H9 (cell line): ENCODE measurements around the gene CACNA1G. TPM values are rescaled to one million over a fixed set of nuclear protein-coding genes. Genes with fewer than 3 reads are reported as not detected.

Source experiments
- DNase-seq: peaks from one replicate; pipeline ENCODE4 v3.0.0-alpha.2; 2017
- H2AFZ ChIP-seq: one replicate; pipeline ENCODE4 v1.6.1; 2013; ENCODE audit warnings: mild to moderate bottlenecking, low read length, control low read depth, moderate library complexity
- H2AK5ac ChIP-seq: 2 replicates; pipeline ENCODE4 v1.6.1; 2013; ENCODE audit warnings: low read length, control low read depth, mixed read lengths; ENCODE audit not compliant: insufficient read length
- H2BK120ac ChIP-seq: one replicate; pipeline ENCODE4 v1.6.1; 2013; ENCODE audit warnings: low read depth, mild to moderate bottlenecking, low read length, control low read depth, inconsistent platforms; ENCODE audit not compliant: poor library complexity, severe bottlenecking
- H2BK12ac ChIP-seq: 2 replicates; pipeline ENCODE4 v1.6.1; 2013; ENCODE audit warnings: low read length, control low read depth, mixed read lengths, low read depth; ENCODE audit not compliant: insufficient read length
- H2BK15ac ChIP-seq: 2 replicates; pipeline ENCODE4 v1.6.1; 2013; ENCODE audit warnings: low read depth, low read length, control low read depth
- H2BK20ac ChIP-seq: one replicate; pipeline ENCODE4 v1.6.1; 2013; ENCODE audit warnings: low read depth, mild to moderate bottlenecking, low read length, control low read depth, inconsistent platforms; ENCODE audit not compliant: poor library complexity, severe bottlenecking
- H2BK5ac ChIP-seq: 2 replicates; pipeline ENCODE4 v1.6.1; 2013; ENCODE audit warnings: low read length, control low read depth, mixed read lengths; ENCODE audit not compliant: insufficient read length
- H3K14ac ChIP-seq: 2 replicates; pipeline ENCODE4 v1.6.1; 2013; ENCODE audit warnings: low read length, control low read depth; ENCODE audit not compliant: insufficient read depth
- H3K18ac ChIP-seq: 2 replicates; pipeline ENCODE4 v1.6.1; 2013; ENCODE audit warnings: low read depth, mild to moderate bottlenecking, mixed read lengths, low read length, control low read depth; ENCODE audit not compliant: insufficient read length
- H3K23ac ChIP-seq: 2 replicates; pipeline ENCODE4 v1.6.1; 2013; ENCODE audit warnings: low read length, control low read depth, mixed read lengths, low read depth; ENCODE audit not compliant: insufficient read length
- H3K23me2 ChIP-seq: 2 replicates; pipeline ENCODE4 v1.6.1; 2013; ENCODE audit warnings: low read depth, mild to moderate bottlenecking, mixed read lengths, low read length, control low read depth; ENCODE audit not compliant: insufficient read length, poor library complexity, severe bottlenecking
- H3K27ac ChIP-seq: 2 replicates; pipeline ENCODE4 v1.5.1; 2013; ENCODE audit warnings: low read length, control low read depth, mixed read lengths, low read depth; ENCODE audit not compliant: insufficient read length
- H3K27me3 ChIP-seq: 2 replicates; pipeline ENCODE4 v1.6.1; 2013; ENCODE audit warnings: low read length, control low read depth, inconsistent platforms; ENCODE audit not compliant: insufficient read depth
- H3K4ac ChIP-seq: 2 replicates; pipeline ENCODE4 v1.6.1; 2013; ENCODE audit warnings: low read depth, mild to moderate bottlenecking, control low read depth, inconsistent platforms, low read length, moderate library complexity
- H3K4me1 ChIP-seq: 2 replicates; pipeline ENCODE4 v1.6.1; 2013; ENCODE audit warnings: low read length, control low read depth, inconsistent platforms; ENCODE audit not compliant: insufficient read depth
- H3K4me2 ChIP-seq: 2 replicates; pipeline ENCODE4 v1.6.1; 2013; ENCODE audit warnings: low read length, control low read depth, mixed read lengths; ENCODE audit not compliant: insufficient read length, insufficient read depth
- H3K56ac ChIP-seq: 2 replicates; pipeline ENCODE4 v1.6.1; 2013; ENCODE audit warnings: low read depth, mild to moderate bottlenecking, mixed read lengths, low read length, control low read depth; ENCODE audit not compliant: insufficient read length
- H3K79me1 ChIP-seq: 2 replicates; pipeline ENCODE4 v1.6.1; 2013; ENCODE audit warnings: low read depth, mild to moderate bottlenecking, moderate library complexity, low read length, control low read depth, inconsistent platforms; ENCODE audit not compliant: insufficient read depth, poor library complexity, severe bottlenecking
- H3K79me2 ChIP-seq: 2 replicates; pipeline ENCODE4 v1.6.1; 2013; ENCODE audit warnings: low read length, control low read depth, inconsistent platforms; ENCODE audit not compliant: insufficient read depth
- H3K9ac ChIP-seq: 2 replicates; pipeline ENCODE4 v1.6.1; 2013; ENCODE audit warnings: low read length, control low read depth, mixed read lengths; ENCODE audit not compliant: insufficient read length; ENCODE audit errors: extremely low read depth
- H3K9me3 ChIP-seq: one replicate; pipeline ENCODE4 v1.6.1; 2013; ENCODE audit warnings: low read depth, low read length, inconsistent platforms; ENCODE audit not compliant: control insufficient read depth
- H3T11ph ChIP-seq: one replicate; pipeline ENCODE4 v1.6.1; 2013; ENCODE audit warnings: mild to moderate bottlenecking, low read length, control low read depth, inconsistent platforms
- H4K20me1 ChIP-seq: one replicate; pipeline ENCODE4 v1.6.1; 2013; ENCODE audit not compliant: control insufficient read depth, insufficient read length, insufficient read depth
- H4K5ac ChIP-seq: 2 replicates; pipeline ENCODE4 v1.6.1; 2013; ENCODE audit warnings: low read depth, mild to moderate bottlenecking, mixed read lengths, low read length, control low read depth; ENCODE audit not compliant: insufficient read length
- H4K8ac ChIP-seq: replicated peaks from 2 replicates; pipeline ENCODE4 v1.6.1; 2013; ENCODE audit warnings: low read length, control low read depth, mixed read lengths, low read depth; ENCODE audit not compliant: insufficient read length
- H4K91ac ChIP-seq: 2 replicates; pipeline ENCODE4 v1.6.1; 2013; ENCODE audit warnings: low read depth, mild to moderate bottlenecking, moderate library complexity, mixed read lengths, low read length, control low read depth; ENCODE audit not compliant: insufficient read length
- H3K27ac Mint-ChIP-seq, 3 experiments: 2 replicates in 2 of 3; 3 replicates in 1 of 3; pipeline ENCODE4 v1.8.0; 2020 to 2021; ENCODE audit warnings: mixed read lengths in 3 of 3, mild to moderate bottlenecking in 1 of 3, moderate library complexity in 1 of 3
- H3K27me3 Mint-ChIP-seq: 2 replicates; pipeline ENCODE4 v1.8.0; 2021; ENCODE audit warnings: low read depth, mild to moderate bottlenecking, moderate library complexity, mixed read lengths
- H3K36me3 Mint-ChIP-seq, 3 experiments: 2 replicates in 2 of 3; 3 replicates in 1 of 3; pipeline ENCODE4 v1.8.0; 2020 to 2021; ENCODE audit warnings: low read depth in 3 of 3, mixed read lengths in 3 of 3; ENCODE audit not compliant: insufficient read depth in 1 of 3
- H3K4me1 Mint-ChIP-seq, 2 experiments: 2 replicates each; pipeline ENCODE4 v1.8.0; 2020; ENCODE audit warnings: mixed read lengths in 2 of 2
- H3K4me3 Mint-ChIP-seq, 2 experiments: 2 replicates in 1 of 2; 3 replicates in 1 of 2; pipeline ENCODE4 v1.8.0; 2020 to 2021; ENCODE audit warnings: mild to moderate bottlenecking in 2 of 2, mixed read lengths in 2 of 2, moderate library complexity in 1 of 2
- H3K9me3 Mint-ChIP-seq, 2 experiments: 2 replicates in 1 of 2; 3 replicates in 1 of 2; pipeline ENCODE4 v1.8.0; 2020; ENCODE audit warnings: mild to moderate bottlenecking in 2 of 2, mixed read lengths in 2 of 2, moderate library complexity in 1 of 2
- CTCF ChIP-seq: fragments of 200-600 bp; sonication (generic); conservative IDR thresholded peaks from 3 replicates; pipeline ENCODE4 v1.8.0; 2021; ENCODE audit warnings: antibody characterized with exemption, mild to moderate bottlenecking
- WGBS: extraction: QIAGEN DNeasy Blood & Tissue Kit; methylation state at CpG from one replicate; pipeline ENCODE4 v1.1.7; 2013; ENCODE audit warnings: missing lambda C conversion rate, low lambda C conversion rate, mixed read lengths; ENCODE audit not compliant: insufficient read length; ENCODE audit errors: extremely low coverage; 5-methylcytosine and 5-hydroxymethylcytosine counted together
- total RNA-seq: library from RNA; stranded (reverse); gene quantifications from 2 replicates; pipeline ENCODE4 v1.2.1, GENCODE V29; 2021

The CACNA1G gene
- total RNA-seq, 1 experiment from 2014 or later, result 1.5 TPM

GRCh38 chr17:50642722-50643656, 82.5 kb downstream of the CACNA1G start:
- Histone ChIP-seq H3K4me1 (no peaks in the 10 kb centered on the region; the same call in 1 of the 2 replicates), H3K4me2 (no peak overlapping the region), H3K27me3 (no peaks in the 10 kb centered on the region), H2AFZ (no peak overlapping the region), H4K8ac (no peak overlapping the region), H2AK5ac (no peak overlapping the region), H3K4ac (no peak overlapping the region), H2BK12ac (no peak overlapping the region), H2BK15ac (no peak overlapping the region), H3K9me3 (no peaks in the 10 kb centered on the region), H3K79me1 (no peaks in the 10 kb centered on the region), H3K79me2 (no peaks in the 10 kb centered on the region), H4K5ac (no peak overlapping the region), H4K91ac (no peak overlapping the region), H3K9ac (no peak overlapping the region), H3K18ac (no peak overlapping the region), H2BK5ac (no peak overlapping the region), H2BK120ac (no peak overlapping the region), H3T11ph (no peak overlapping the region), H3K23me2 (no peaks in the 10 kb centered on the region), H3K56ac (no peak overlapping the region), H4K20me1 (peaks cover 2% of the 10 kb centered on the region), H3K14ac (no peak overlapping the region), H3K23ac (no peak overlapping the region), H3K27ac (no peak overlapping the region), H2BK20ac (no peak overlapping the region)
- Mint-ChIP-seq H3K4me3 (no peak overlapping the region), H3K9me3 (no peaks in the 10 kb centered on the region), H3K36me3 (no peaks in the 10 kb centered on the region), H3K27me3 (peaks cover 3% of the 10 kb centered on the region), H3K4me1 (peaks cover 6 to 16% of the 10 kb centered on the region in 2 experiments), H3K27ac (no peak overlapping the region)
- no peak for TF ChIP-seq CTCF
- WGBS, result no CpG with 5 or more reads among the region's 10 CpGs
- no peak for DNase-seq
